GM23248 (cell line): ENCODE results near the gene CSDE1.

Experiments
- EZH2 ChIP-seq: fragments of 200-600 bp; sonication (generic); IDR thresholded peaks from 2 replicates; pipeline ENCODE4 v1.6.1; 2018; ENCODE audit warnings: antibody characterized with exemption, mild to moderate bottlenecking; ENCODE audit not compliant: insufficient read depth, poor library complexity, severe bottlenecking
- EZH2phosphoT487 ChIP-seq: fragments of 200-600 bp; sonication (generic); IDR thresholded peaks from 2 replicates; pipeline ENCODE4 v1.6.1; 2018; ENCODE audit warnings: antibody characterized with exemption, moderate library complexity, mild to moderate bottlenecking, low read depth; ENCODE audit not compliant: insufficient read depth

- TF ChIP-seq EZH2 (no peak), EZH2phosphoT487 (no peak)
Measured at GRCh38 chr1:114715952-114716303, 41.9 kb downstream of the CSDE1 start.
